ENCODE results near the gene CNTNAP2. TPM values are rescaled to one million over a fixed set of nuclear protein-coding genes. Genes with fewer than 3 reads are reported as not detected.

Gene CNTNAP2
- total and polyA plus RNA-seq, 11 donors = 0.01 to 2.6 (median 0.31) TPM; not detected in 3

DNA sequence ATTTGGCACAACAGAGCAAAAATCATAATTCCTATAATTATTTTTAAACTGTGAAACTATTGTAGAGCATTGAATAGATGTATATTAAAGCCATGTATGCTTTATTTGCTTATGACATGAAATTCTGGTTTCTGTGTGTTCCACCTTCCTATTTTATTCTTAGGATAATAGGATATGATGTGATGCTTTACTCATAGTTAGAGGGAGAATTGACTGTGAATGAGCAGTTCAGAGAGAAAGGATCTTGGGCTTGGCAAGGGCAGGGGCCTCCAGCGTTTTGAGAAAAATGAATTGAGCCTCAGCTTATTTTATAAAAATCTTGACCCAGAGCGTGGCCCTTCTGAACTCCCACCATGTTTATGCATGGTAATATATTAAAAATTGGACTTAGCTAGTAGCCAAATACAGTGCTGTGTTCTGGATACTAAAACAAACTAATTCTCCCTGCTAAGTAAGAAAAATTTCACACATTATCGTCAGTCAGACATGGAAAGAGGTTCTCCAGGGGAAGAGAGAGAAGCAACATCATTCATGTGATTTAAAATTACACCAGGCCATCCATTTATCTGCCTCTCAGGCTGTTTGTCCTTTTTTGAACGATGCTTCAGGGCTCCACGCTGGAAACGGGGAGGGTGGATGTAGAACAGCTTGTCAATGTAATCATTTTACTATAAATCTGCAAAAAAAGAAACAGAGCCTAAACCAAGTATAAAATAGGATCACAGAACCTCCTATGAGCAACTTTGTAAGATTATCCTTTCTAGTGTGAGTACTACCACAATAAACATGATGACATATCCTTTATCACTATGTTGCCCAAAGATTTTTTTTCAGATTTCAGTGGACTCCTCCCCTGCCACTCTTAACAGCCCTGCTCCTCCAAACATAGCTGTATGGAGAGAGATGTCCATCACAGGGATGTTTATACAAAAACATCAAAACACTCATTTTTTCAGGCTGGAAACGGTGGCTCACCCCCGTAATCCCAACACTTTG, 2215.9 kb downstream of the CNTNAP2 start:
- Histone ChIP-seq H3K27me3 (peaks cover 2 to 25% (median 14%) of the 10 kb centered on the region in 9 donors), H3K9me3 (no peaks in the 10 kb centered on the region), H3K4me3 (no peak overlapping the region), H3K27ac (no peak overlapping the region), H3K4me1 (peaks cover 0 to 8% (median 0%) of the 10 kb centered on the region in 12 donors), H3K36me3 (no peaks in the 10 kb centered on the region)
- intact Hi-C loops (cut with DNase I) = no loop called here
- ATAC-seq (no peak), DNase-seq (no peak)
- 81 to 88% (median 88%) methylated on average over 8 of the region's 8 CpGs for WGBS, 4 donors
- no peak for TF ChIP-seq POLR2A (IDR thresholded peaks at IDR 0.05)
- TF ChIP-seq, protein P1, sequence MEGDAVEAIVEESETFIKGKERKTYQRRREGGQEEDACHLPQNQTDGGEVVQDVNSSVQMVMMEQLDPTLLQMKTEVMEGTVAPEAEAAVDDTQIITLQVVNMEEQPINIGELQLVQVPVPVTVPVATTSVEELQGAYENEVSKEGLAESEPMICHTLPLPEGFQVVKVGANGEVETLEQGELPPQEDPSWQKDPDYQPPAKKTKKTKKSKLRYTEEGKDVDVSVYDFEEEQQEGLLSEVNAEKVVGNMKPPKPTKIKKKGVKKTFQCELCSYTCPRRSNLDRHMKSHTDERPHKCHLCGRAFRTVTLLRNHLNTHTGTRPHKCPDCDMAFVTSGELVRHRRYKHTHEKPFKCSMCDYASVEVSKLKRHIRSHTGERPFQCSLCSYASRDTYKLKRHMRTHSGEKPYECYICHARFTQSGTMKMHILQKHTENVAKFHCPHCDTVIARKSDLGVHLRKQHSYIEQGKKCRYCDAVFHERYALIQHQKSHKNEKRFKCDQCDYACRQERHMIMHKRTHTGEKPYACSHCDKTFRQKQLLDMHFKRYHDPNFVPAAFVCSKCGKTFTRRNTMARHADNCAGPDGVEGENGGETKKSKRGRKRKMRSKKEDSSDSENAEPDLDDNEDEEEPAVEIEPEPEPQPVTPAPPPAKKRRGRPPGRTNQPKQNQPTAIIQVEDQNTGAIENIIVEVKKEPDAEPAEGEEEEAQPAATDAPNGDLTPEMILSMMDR (IDR thresholded peaks at IDR 0.05) = no peak

DNA sequence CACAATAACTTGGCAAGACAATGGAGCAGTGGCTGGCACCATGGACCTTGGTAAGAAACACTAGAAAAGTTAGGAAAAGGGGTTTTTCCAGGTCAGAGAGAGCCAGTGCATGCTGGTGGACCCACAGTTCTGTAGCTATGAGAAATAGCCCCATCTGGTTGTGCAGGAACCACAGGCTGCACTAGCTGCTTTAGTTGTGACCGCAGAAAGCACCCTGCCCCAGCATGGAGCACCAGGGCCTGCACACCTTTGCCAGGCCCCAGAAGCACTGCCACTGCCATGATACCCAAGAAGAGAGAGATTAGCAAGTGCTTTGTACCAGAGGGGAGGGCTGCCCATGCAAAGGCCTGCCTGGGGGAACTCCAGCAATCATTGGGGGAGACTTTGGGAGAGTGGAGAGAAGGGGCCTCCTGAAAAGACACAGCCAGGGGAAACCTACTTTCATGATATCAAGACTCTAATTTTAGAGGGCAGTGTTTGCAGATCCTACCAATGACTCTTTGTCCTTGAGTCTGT, 2217.9 kb downstream of the CNTNAP2 start:
- no peaks in the 10 kb centered on the region for H3K9me3 ChIP-seq
- H3K27ac ChIP-seq = no peak overlapping the region
- intact Hi-C loops (cut with DNase I) = no loop called here
- WGBS, 4 donors = 83 to 100% (median 93%) methylated on average over 1 of the region's 1 CpG
- no peak overlapping the region for H3K4me3 ChIP-seq
- peaks cover 0 to 16% (median 5%) of the 10 kb centered on the region in 12 donors for H3K4me1 ChIP-seq
- no peak for TF ChIP-seq POLR2A (IDR thresholded peaks at IDR 0.05)
- TF ChIP-seq, protein P1 (IDR thresholded peaks at IDR 0.05) = no peak
- DNase-seq (no peak), ATAC-seq (no peak)
- no peaks in the 10 kb centered on the region for H3K36me3 ChIP-seq
- H3K27me3 ChIP-seq = peaks cover 15 to 45% (median 34%) of the 10 kb centered on the region in 9 donors

DNA sequence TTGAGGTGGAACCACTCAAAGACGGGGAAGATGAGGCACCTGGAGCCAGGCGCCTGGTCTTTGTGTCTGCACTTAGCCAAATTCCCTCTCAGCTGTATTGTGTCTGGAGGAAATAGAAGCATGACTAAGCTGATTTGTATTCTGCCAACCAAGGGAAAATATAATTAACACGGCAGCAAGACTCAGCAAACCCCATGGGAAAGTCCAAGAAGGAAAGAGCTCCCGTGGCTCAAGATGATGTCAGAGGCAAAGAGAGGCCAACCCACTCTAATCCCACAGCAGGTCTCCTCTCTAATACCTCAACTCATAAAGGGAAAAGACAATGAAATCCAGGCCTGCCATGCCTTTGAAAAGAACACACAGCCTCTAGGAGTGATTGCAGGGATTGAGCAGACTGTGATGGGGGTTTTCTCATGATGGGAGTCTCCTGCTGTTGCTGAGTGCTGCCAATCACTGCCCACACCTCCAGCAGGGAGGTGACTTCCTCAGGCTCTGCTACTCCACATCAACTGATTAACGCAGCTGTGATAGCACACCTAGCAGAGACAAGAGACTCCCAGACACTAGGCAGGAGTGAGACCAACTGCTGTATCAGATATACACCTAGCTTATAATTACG, 2218.5 kb downstream of the CNTNAP2 start:
- Histone ChIP-seq H3K4me1 (peaks cover 0 to 19% (median 7%) of the 10 kb centered on the region in 12 donors), H3K27ac (no peak overlapping the region), H3K36me3 (no peaks in the 10 kb centered on the region), H3K9me3 (no peaks in the 10 kb centered on the region), H3K4me3 (no peak overlapping the region), H3K27me3 (peaks cover 17 to 49% (median 38%) of the 10 kb centered on the region in 9 donors)
- intact Hi-C loops (cut with DNase I) = no loop called here
- WGBS, 4 donors = 16 to 23% (median 20%) methylated on average over 6 of the region's 6 CpGs
- no peak for TF ChIP-seq POLR2A (IDR thresholded peaks at IDR 0.05)
- TF ChIP-seq, protein P1 (IDR thresholded peaks at IDR 0.05) = no peak
- DNase-seq = no peak
- peak in 3 of 4 donors; percentile 65 to 72 (median 69) for ATAC-seq

DNA sequence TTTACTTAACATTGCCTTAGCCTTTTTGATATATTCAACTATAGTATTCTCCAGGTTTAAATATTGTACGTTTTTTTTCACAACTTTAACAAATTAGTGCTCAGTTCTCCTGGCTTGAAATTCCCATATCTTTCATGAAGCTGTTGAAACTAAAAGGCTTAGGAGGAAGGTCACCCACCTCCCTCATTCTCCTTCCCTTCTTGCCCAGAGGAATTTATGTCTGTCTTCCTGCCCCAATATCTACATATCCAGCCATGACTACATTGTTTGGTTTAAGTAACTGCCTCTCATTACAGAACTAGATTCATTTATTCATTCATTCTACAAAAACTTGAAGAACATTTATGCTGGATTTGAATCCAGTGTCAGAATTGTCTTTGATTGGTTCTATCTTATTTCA, 2219.2 kb downstream of the CNTNAP2 start:
- Histone ChIP-seq H3K36me3 (no peaks in the 10 kb centered on the region), H3K4me3 (no peak overlapping the region), H3K9me3 (no peaks in the 10 kb centered on the region), H3K27me3 (peaks cover 17 to 56% (median 43%) of the 10 kb centered on the region in 9 donors), H3K27ac (no peak overlapping the region), H3K4me1 (peaks cover 0 to 19% (median 7%) of the 10 kb centered on the region in 12 donors)
- WGBS, 4 donors = 37 to 64% (median 49%) methylated on average over 1 of the region's 1 CpG
- ATAC-seq (no peak), DNase-seq (no peak)
- TF ChIP-seq, protein P1 (IDR thresholded peaks at IDR 0.05) = no peak
- no peak for TF ChIP-seq POLR2A (IDR thresholded peaks at IDR 0.05)
- intact Hi-C loops (cut with DNase I) = no loop called here

All from heart left ventricle (tissue), 16 donors.